Endothelial cell of umbilical vein (primary cell): ENCODE data around the gene REXO2. TPM values are rescaled to one million over a fixed set of nuclear protein-coding genes. Genes with fewer than 3 reads are reported as not detected.

Source experiments
- BruUV-seq: library from RNA; stranded (reverse); fragments of 400-500 nt; replicated peaks from 2 replicates; lab custom pipeline; 2021; lab: Mats Ljungman, UMichigan
- CTCF ChIA-PET: fragments of 300-600, 350-600 bp; sonication (Branson Sonifier 250); formaldehyde crosslinking; loops from one replicate; lab custom pipeline; 2021; ENCODE audit warnings: antibody characterized with exemption, inconsistent platforms; lab: Charles Lee
- POLR2A ChIA-PET: fragments of 300-600, 350-600 bp; sonication (Branson Sonifier 250); formaldehyde crosslinking; loops from one replicate; lab custom pipeline; 2021; ENCODE audit warnings: antibody characterized with exemption, inconsistent platforms; lab: Charles Lee
- DNase-seq: peaks from one replicate; pipeline ENCODE4 v3.0.0-alpha.2; 2011; ENCODE audit warnings: low read depth, low spot score
- FAIRE-seq: peaks from 2 replicates; lab custom pipeline; 2011; peaks lifted over from hg19 to GRCh38; lab: Jason Lieb, UNC
- H2AFZ ChIP-seq: 2 replicates; pipeline ENCODE4 v1.6.0; 2012; ENCODE audit warnings: low read depth, low read length, control low read depth, inconsistent platforms
- H3K27ac ChIP-seq: 2 replicates; pipeline ENCODE4 v1.5.1; 2011; ENCODE audit warnings: low read depth, mild to moderate bottlenecking, control low read depth, low read length, moderate library complexity; ENCODE audit not compliant: insufficient read depth
- H3K27me3 ChIP-seq, 2 experiments: 2 replicates each; pipeline versions ENCODE4 v1.6.0 to v1.6.1; 2011; ENCODE audit warnings: low read length in 2 of 2, mixed read lengths in 1 of 2; ENCODE audit not compliant: control insufficient read depth in 2 of 2, insufficient read depth in 2 of 2
- H3K36me3 ChIP-seq, 2 experiments: 2 replicates in 1 of 2; 3 replicates in 1 of 2; pipeline ENCODE4 v1.5.1; 2011; ENCODE audit warnings: low read length in 2 of 2, mild to moderate bottlenecking in 1 of 2, moderate library complexity in 1 of 2; ENCODE audit not compliant: control insufficient read depth in 2 of 2, insufficient read depth in 2 of 2; ENCODE audit errors: extremely low read depth in 1 of 2
- H3K4me1 ChIP-seq: 3 replicates; pipeline ENCODE4 v1.5.1; 2011; ENCODE audit warnings: mild to moderate bottlenecking, low read length; ENCODE audit not compliant: control insufficient read depth, insufficient read depth; ENCODE audit errors: extremely low read depth
- H3K4me2 ChIP-seq: 2 replicates; pipeline ENCODE4 v1.6.1; 2011; ENCODE audit warnings: low read length, control low read depth, mixed read lengths; ENCODE audit not compliant: insufficient read depth
- H3K4me3 ChIP-seq, 3 experiments: fragments of 200-600 bp in 1 of 3; sonication (generic), shearing (Covaris generic) in 1 of 3; replicated peaks in 1 of 3; 2 replicates each; pipeline ENCODE4 v1.5.1; 2011 to 2016; ENCODE audit warnings: control low read depth in 3 of 3, low read length in 3 of 3, mild to moderate bottlenecking in 2 of 3, inconsistent platforms in 1 of 3, low read depth in 1 of 3, moderate library complexity in 1 of 3; ENCODE audit not compliant: insufficient read depth in 1 of 3
- H3K79me2 ChIP-seq: 2 replicates; pipeline ENCODE4 v1.6.0; 2012; ENCODE audit warnings: low read length, inconsistent platforms; ENCODE audit not compliant: control insufficient read depth, insufficient read depth
- H3K9ac ChIP-seq: replicated peaks from 2 replicates; pipeline ENCODE3; 2011; ENCODE audit warnings: low read length, control low read depth; ENCODE audit not compliant: insufficient read depth; ENCODE audit errors: extremely low read depth
- H3K9me1 ChIP-seq: replicated peaks from 3 replicates; pipeline ENCODE4 v1.6.0; 2011; ENCODE audit warnings: mild to moderate bottlenecking, low read length; ENCODE audit not compliant: control insufficient read depth, insufficient read depth; ENCODE audit errors: extremely low read depth
- H3K9me3 ChIP-seq: replicated peaks from 2 replicates; pipeline ENCODE4 v1.5.1; 2012; ENCODE audit warnings: low read length, inconsistent platforms; ENCODE audit not compliant: control insufficient read depth, insufficient read depth
- H4K20me1 ChIP-seq: replicated peaks from 2 replicates; pipeline ENCODE3; 2011; ENCODE audit warnings: mild to moderate bottlenecking, low read length; ENCODE audit not compliant: control insufficient read depth, insufficient read depth; ENCODE audit errors: extremely low read depth
- CTCF ChIP-seq, 2 donors: IDR thresholded peaks; 1 replicate in 1 of 2; 2 replicates in 1 of 2; pipeline ENCODE4 v1.5.1; 2011; ENCODE audit warnings: low read length in 2 of 2, mild to moderate bottlenecking in 2 of 2, moderate library complexity in 2 of 2, control low read depth in 1 of 2, inconsistent platforms in 1 of 2, low read depth in 1 of 2; ENCODE audit not compliant: insufficient read depth in 1 of 2; ENCODE audit errors: extremely low read depth in 1 of 2
- FOS ChIP-seq: IDR thresholded peaks from 2 replicates; pipeline ENCODE4 v1.6.1; 2011; ENCODE audit warnings: mild to moderate bottlenecking, low read length, moderate library complexity, borderline replicate concordance; ENCODE audit not compliant: insufficient read depth
- GATA2 ChIP-seq: IDR thresholded peaks from 2 replicates; pipeline ENCODE4 v1.7.0; 2011; ENCODE audit warnings: low read depth, mild to moderate bottlenecking, moderate library complexity, mixed read lengths, low read length; ENCODE audit not compliant: insufficient read length, insufficient read depth
- JUN ChIP-seq: IDR thresholded peaks from 2 replicates; pipeline ENCODE4 v1.6.1; 2011; ENCODE audit warnings: borderline replicate concordance, low read depth; ENCODE audit not compliant: insufficient read length, insufficient read depth
- MYC ChIP-seq: IDR thresholded peaks from one replicate; pipeline ENCODE4 v1.6.1; 2011; ENCODE audit warnings: mild to moderate bottlenecking, low read depth, low read length
- dilution Hi-C: fragments of 300-500 bp; cut with MboI; formaldehyde crosslinking; loops from one replicate; pipeline ENCODE4 v1.15.0; 2019; ENCODE audit warnings: low sequenced_read_pairs; ENCODE audit not compliant: extremely low pct_ligation_motif_present
- intact Hi-C: fragments of 100-400 bp; cut with micrococcal nuclease; formaldehyde crosslinking; loops from one replicate; pipeline ENCODE4 v1.10.0; 2022
- polyA plus RNA-seq, 4 experiments: library from polyadenylated mRNA; depleted of rRNA in 3 of 4; stranded (reverse) in 3 of 4; unstranded in 1 of 4; fragments of >200 nt; gene quantifications; 2 replicates each; pipeline versions ENCODE4 v1.2.1 to v1.2.3, GENCODE V29; 2011 to 2012; ENCODE audit warnings: missing spikeins in 1 of 4
- total RNA-seq: library from RNA; stranded (reverse); gene quantifications from 2 replicates; pipeline ENCODE4 v1.2.3, GENCODE V29; 2021

Gene REXO2
- total and polyA plus RNA-seq, 2 donors (not counting 3 experiments of a cell fraction or from before 2014, with no cell fraction given) = 182 to 296 TPM

DNA sequence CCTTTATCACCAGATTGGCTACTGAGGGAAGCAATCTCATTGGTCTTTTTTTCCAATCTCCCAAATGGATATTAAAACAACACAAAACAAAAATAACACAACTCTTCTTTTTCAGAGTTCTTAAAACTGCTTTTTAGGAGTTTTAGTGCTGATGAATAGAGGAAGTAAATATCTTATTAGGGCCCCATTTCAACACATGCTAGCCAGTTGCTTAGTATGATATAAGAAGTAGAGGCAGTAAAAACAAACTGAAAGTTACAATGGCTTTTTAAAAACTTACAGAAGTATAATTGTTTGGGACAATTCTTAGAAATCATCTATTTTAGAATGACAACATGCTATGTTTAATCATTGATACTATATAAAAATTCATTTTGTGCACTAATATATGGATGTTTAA lies 42.4 kb upstream of the REXO2 start:
- FAIRE-seq (no peak), DNase-seq (no peak)
- BruUV-seq = no TSS peak
- POLR2A ChIA-PET = no interaction called here
- H3K27me3 ChIP-seq = no peaks in the 10 kb centered on the region
- H3K36me3 ChIP-seq = no peaks in the 10 kb centered on the region
- CTCF ChIA-PET = interaction anchor here (0.6 to 3.6 kb wide), 3 partner anchors 16 to 57 kb away, joined by 4 to 22 read pairs (median 18); no protein-coding TSS in a partner anchor
- no peaks in the 10 kb centered on the region for H4K20me1 ChIP-seq
- no peak overlapping the region for H3K4me2 ChIP-seq
- H3K9me1 ChIP-seq = no peaks in the 10 kb centered on the region
- no peak overlapping the region for H3K4me3 ChIP-seq
- no peak overlapping the region for H3K27ac ChIP-seq
- H3K4me1 ChIP-seq = peaks cover 23% of the 10 kb centered on the region
- peaks cover 23% of the 10 kb centered on the region for H3K79me2 ChIP-seq
- intact Hi-C loops = loop anchor here (5.0 kb wide), 1 partner anchor 365 kb away; no protein-coding TSS in a partner anchor
- no peak for TF ChIP-seq MYC
- no peak for TF ChIP-seq FOS
- no peak for TF ChIP-seq JUN
- TF ChIP-seq CTCF (IDR thresholded peaks at IDR 0.05; ENCODE audit: extremely low read depth in 1 of 2, insufficient read depth in 1 of 2, low read depth in 1 of 2, low read length in 2 of 2) = no peak
- no peak for TF ChIP-seq GATA2
- dilution Hi-C loops = no loop called here
- H2AFZ ChIP-seq = no peak overlapping the region
- no peaks in the 10 kb centered on the region for H3K9me3 ChIP-seq
- H3K9ac ChIP-seq = no peak overlapping the region
